Stimulated activated CD4-positive, alpha-beta T cell treated with anti-CD3 and anti-CD28 coated beads, TNF-alpha, amount 100 ng/mL, for 48 hours (primary cell): ENCODE results near the gene CDX2.

Experiments used
- DNase-seq, 3 donors: peaks; one replicate each; pipeline ENCODE4 v3.0.0-alpha.2; 2020; ENCODE audit warnings: low read depth in 3 of 3

Gene CDX2

GRCh38 chr13:27928805-27929753 lies 40.0 kb downstream of the CDX2 start:
- DNase-seq, result no peak

- DNase-seq, result no peak
Observed at GRCh38 chr13:27928353-27928804, 40.7 kb downstream of the CDX2 start.

GRCh38 chr13:27927444-27928352 lies 41.4 kb downstream of the CDX2 start:
- DNase-seq, result no peak

GRCh38 chr13:27926644-27927434 lies 42.3 kb downstream of the CDX2 start:
- DNase-seq, result no peak

- no peak for DNase-seq
Observed at GRCh38 chr13:27925220-27925991, 43.7 kb downstream of the CDX2 start.

- no peak for DNase-seq
Observed at GRCh38 chr13:27924529-27925141, 44.5 kb downstream of the CDX2 start.

- DNase-seq, result no peak
Observed at GRCh38 chr13:27923794-27924528, 45.2 kb downstream of the CDX2 start.

GRCh38 chr13:27922883-27923612 lies 46.1 kb downstream of the CDX2 start:
- no peak for DNase-seq

- DNase-seq, result no peak
Observed at GRCh38 chr13:27921961-27922882, 46.9 kb downstream of the CDX2 start.

GRCh38 chr13:27921421-27921960 lies 47.6 kb downstream of the CDX2 start:
- DNase-seq, result no peak

GRCh38 chr13:27920677-27921420 lies 48.3 kb downstream of the CDX2 start:
- DNase-seq, result no peak

- peak in 1 of 3 donors; percentile 29 for DNase-seq
Observed at GRCh38 chr13:27919934-27920676, 49.0 kb downstream of the CDX2 start, which contains the start of gene PDX1. TSS of gene PDX1 (plus strand) at chr13:27920000. CDS start at chr13:27920139, 139 bp downstream.

- no peak for DNase-seq
Observed at GRCh38 chr13:27919659-27919933, 49.5 kb downstream of the CDX2 start.

GRCh38 chr13:27918918-27919658 lies 50.0 kb downstream of the CDX2 start:
- no peak for DNase-seq
